ENCODE data around the gene SBNO2. TPM values are rescaled to one million over a fixed set of nuclear protein-coding genes. Genes with fewer than 3 reads are reported as not detected.

The SBNO2 gene
- total and polyA plus RNA-seq, 2 donors (not counting 1 experiment from before 2014, with no cell fraction given): 42.8 to 83.3 TPM

DNA sequence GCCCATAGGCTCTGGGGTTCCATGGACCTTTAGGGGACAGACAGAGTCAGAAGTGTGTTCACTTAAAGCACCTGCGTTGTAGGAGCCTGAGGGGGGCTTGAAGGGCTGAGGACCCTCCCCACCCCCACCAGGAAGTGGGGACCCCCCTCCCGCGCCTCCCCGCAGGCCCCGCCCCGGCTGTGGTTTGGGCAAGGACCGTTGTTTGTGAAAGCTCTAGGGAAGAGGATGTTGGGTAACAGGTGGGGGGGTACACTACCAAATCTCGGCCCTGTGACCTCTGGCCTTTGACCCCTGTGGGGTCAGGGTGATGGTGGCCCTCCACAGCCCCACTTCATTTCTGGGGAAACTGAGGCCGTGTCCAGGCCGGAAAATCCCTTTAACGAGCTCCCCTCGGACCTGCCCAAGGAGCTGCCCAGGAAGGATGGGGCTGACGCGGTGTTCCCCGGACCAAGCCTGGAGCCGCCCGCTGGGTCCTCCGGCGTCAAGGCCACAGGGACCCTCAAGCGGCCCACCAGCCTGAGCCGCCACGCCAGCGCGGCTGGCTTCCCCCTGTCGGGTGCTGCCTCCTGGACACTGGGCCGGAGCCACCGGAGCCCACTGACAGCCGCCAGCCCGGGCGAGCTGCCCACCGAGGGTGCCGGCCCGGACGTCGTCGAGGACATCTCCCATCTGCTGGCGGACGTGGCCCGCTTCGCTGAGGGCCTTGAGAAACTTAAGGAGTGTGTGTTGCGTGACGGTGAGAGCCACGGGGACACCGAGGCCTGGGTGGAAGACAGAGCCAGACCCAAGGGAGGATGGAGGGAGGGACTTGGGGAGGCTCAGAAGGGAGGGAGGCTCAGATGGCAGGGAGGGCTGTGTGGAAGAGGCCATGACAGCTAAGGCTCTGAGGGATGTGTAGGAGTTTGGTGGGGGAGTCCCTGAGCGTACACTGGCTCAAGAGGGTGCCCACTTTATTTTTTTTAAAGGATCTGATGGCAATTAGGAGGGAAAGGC, 105.8 kb downstream of the SBNO2 start:
- H3K79me2 ChIP-seq (ENCODE audit: control insufficient read depth, insufficient read depth, low read length): peaks cover 65% of the 10 kb centered on the region
- peaks cover 0 to 11% (median 0%) of the 10 kb centered on the region in 3 donors for H3K9me3 ChIP-seq (ENCODE audit: control extremely low read depth in 1 of 3, control insufficient read depth in 2 of 3, insufficient read depth in 1 of 3, low read length in 2 of 3)
- H3K27ac Mint-ChIP-seq: peak overlapping the region; percentile 97
- peak overlapping the region; percentile 77 to 87 for H3K27ac ChIP-seq (ENCODE audit: low read length in 2 of 2)
- ChIA-PET POLR2A (interaction anchor here (0.5 to 6.3 kb wide), 27 partner anchors 8 to 205 kb away, joined by 3 to 97 read pairs (median 4); partner anchors contain the start of genes ABCA7, ATP5F1D, CNN2 and GPX4), CTCF (interaction anchor here (1.2 to 5.2 kb wide), 15 partner anchors 8 to 207 kb away, joined by 3 to 56 read pairs (median 6); partner anchors contain the start of genes ABCA7, CNN2, FAM174C and POLR2E)
- peak overlapping the region; percentile 91 for H3K4me2 ChIP-seq (replicated peaks; ENCODE audit: low read depth, low read length, poor library complexity, severe bottlenecking)
- H3K4me3 ChIP-seq (ENCODE audit: control extremely low read depth in 1 of 5, extremely low read depth in 1 of 5, insufficient read depth in 1 of 5, low read depth in 2 of 5, low read length in 4 of 5): peak overlapping the region; percentile 65 to 99 (median 90)
- H3K4me1 Mint-ChIP-seq: peaks cover 52% of the 10 kb centered on the region
- H3K4me1 ChIP-seq (ENCODE audit: control insufficient read depth in 2 of 2, insufficient read depth in 2 of 2, low read length in 2 of 2): peaks cover 58 to 81% of the 10 kb centered on the region in 2 donors
- H2AFZ ChIP-seq (ENCODE audit: insufficient read depth, low read depth, low read length, poor library complexity, severe bottlenecking): no peak overlapping the region
- H3K36me3 ChIP-seq (replicated peaks in 1 of 2; ENCODE audit: control extremely low read depth in 1 of 2, control insufficient read depth in 1 of 2, extremely low read depth in 1 of 2, insufficient read depth in 2 of 2, low read length in 1 of 2): peaks cover 0 to 42% of the 10 kb centered on the region in 2 experiments
- no peaks in the 10 kb centered on the region for H3K27me3 Mint-ChIP-seq
- no peaks in the 10 kb centered on the region for H3K9me3 Mint-ChIP-seq (ENCODE audit: insufficient read depth)
- ATAC-seq (ENCODE audit: low read depth) (peak; percentile 12), DNase-seq (peak; percentile 73)
- H3K27me3 ChIP-seq (replicated peaks in 1 of 4; ENCODE audit: control extremely low read depth in 1 of 4, control insufficient read depth in 3 of 4, insufficient read depth in 4 of 4, low read length in 3 of 4): no peaks in the 10 kb centered on the region
- H3K4me3 Mint-ChIP-seq: peak overlapping the region; percentile 96
- 9% methylated on average over 39 of the region's 45 CpGs for WGBS (ENCODE audit: insufficient coverage)
- intact Hi-C loops (cut with micrococcal nuclease): loop anchor here (1.0 to 10.0 kb wide), 6 partner anchors 9 to 144 kb away; partner anchors contain the start of genes ARID3A, GPX4, RNU6-2 and TMEM259
- no peak for TF ChIP-seq EZH2 (IDR thresholded peaks at IDR 0.05; ENCODE audit: borderline replicate concordance, insufficient read depth, low read depth, low read length, poor library complexity, severe bottlenecking)
- TF ChIP-seq, protein P1, sequence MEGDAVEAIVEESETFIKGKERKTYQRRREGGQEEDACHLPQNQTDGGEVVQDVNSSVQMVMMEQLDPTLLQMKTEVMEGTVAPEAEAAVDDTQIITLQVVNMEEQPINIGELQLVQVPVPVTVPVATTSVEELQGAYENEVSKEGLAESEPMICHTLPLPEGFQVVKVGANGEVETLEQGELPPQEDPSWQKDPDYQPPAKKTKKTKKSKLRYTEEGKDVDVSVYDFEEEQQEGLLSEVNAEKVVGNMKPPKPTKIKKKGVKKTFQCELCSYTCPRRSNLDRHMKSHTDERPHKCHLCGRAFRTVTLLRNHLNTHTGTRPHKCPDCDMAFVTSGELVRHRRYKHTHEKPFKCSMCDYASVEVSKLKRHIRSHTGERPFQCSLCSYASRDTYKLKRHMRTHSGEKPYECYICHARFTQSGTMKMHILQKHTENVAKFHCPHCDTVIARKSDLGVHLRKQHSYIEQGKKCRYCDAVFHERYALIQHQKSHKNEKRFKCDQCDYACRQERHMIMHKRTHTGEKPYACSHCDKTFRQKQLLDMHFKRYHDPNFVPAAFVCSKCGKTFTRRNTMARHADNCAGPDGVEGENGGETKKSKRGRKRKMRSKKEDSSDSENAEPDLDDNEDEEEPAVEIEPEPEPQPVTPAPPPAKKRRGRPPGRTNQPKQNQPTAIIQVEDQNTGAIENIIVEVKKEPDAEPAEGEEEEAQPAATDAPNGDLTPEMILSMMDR (IDR thresholded peaks at IDR 0.05): no peak
- H4K20me1 ChIP-seq (ENCODE audit: control insufficient read depth, insufficient read depth, low read length, poor library complexity, severe bottlenecking): peaks cover 81% of the 10 kb centered on the region
- peak overlapping the region; percentile 94 for H3K9ac ChIP-seq (ENCODE audit: low read length)
